GM12878 (cell line): ENCODE results near the gene IDI2. TPM values are rescaled to one million over a fixed set of nuclear protein-coding genes. Genes with fewer than 3 reads are reported as not detected.

Experiments
- BHLHE40 ChIP-seq, 2 experiments: fragments of 450-650 bp in 1 of 2; IDR thresholded peaks; 2 replicates each; pipeline ENCODE4 v1.6.1; 2011 to 2017; ENCODE audit warnings: low read depth in 2 of 2, borderline replicate concordance in 1 of 2, improper control_type of control experiment in 1 of 2, low read length in 1 of 2, mild to moderate bottlenecking in 1 of 2
- CBX5 ChIP-seq: sonication (generic); IDR thresholded peaks from 2 replicates; pipeline ENCODE4 v1.6.1; 2016; ENCODE audit warnings: low read depth, moderate library complexity, mild to moderate bottlenecking, inconsistent platforms
- CREM ChIP-seq: IDR thresholded peaks from 2 replicates; pipeline ENCODE4 v1.6.1; 2014; ENCODE audit warnings: antibody characterized with exemption, low read depth
- GATAD2B ChIP-seq: fragments of 450-650 bp; conservative IDR thresholded peaks from 2 replicates; pipeline ENCODE4 v1.6.1; 2017; ENCODE audit warnings: low read depth, mild to moderate bottlenecking, moderate library complexity
- HCFC1 ChIP-seq: fragments of 150-350 bp; IDR thresholded peaks from 2 replicates; pipeline ENCODE4 v1.6.1; 2014; ENCODE audit warnings: low read length
- MTA3 ChIP-seq: IDR thresholded peaks from 2 replicates; pipeline ENCODE4 v1.6.1; 2012; ENCODE audit warnings: low read length, inconsistent platforms, borderline replicate concordance
- RELA ChIP-seq: fragments of 450-650 bp; IDR thresholded peaks from 2 replicates; pipeline ENCODE4 v1.8.0; 2014; ENCODE audit warnings: borderline replicate concordance; ENCODE audit not compliant: partially characterized antibody
- polyA plus RNA-seq, 11 experiments: library from polyadenylated mRNA; depleted of rRNA in 4 of 11; unstranded in 6 of 11; stranded (reverse) in 5 of 11; fragments of >200 nt; fragmentation: Nextera tagmentation in 4 of 11; fragmentation: Illumina TruSeq in 1 of 11; extraction: Ambion mirVana in 4 of 11; extraction: Trizol in 1 of 11; gene quantifications; 1 replicate in 1 of 11; 2 replicates in 10 of 11; pipeline versions ENCODE4 v1.2.1 to v1.2.3, GENCODE V29; 2011 to 2016; ENCODE audit warnings: inconsistent platforms in 2 of 11, missing spikeins in 2 of 11, low read depth in 1 of 11
- total RNA-seq, 4 experiments: library from RNA; depleted of rRNA in 3 of 4; stranded (reverse); fragments of >200 nt in 3 of 4; fragmentation: Illumina TruSeq in 1 of 4; extraction: Trizol in 1 of 4; gene quantifications; 2 replicates each; pipeline versions ENCODE4 v1.2.1 to v1.2.3, GENCODE V29; 2013 to 2021
- TF ChIP-seq, protein P1 (sequence below): fragments of 450-650 bp; IDR thresholded peaks from 2 replicates; pipeline ENCODE4 v1.6.1; 2017; ENCODE audit warnings: mild to moderate bottlenecking, moderate library complexity
- TF ChIP-seq, protein P2 (sequence below): IDR thresholded peaks from 2 replicates; pipeline ENCODE4 v1.6.1; 2011; ENCODE audit warnings: borderline replicate concordance, low read depth, mild to moderate bottlenecking, moderate library complexity, mixed read lengths, low read length; ENCODE audit not compliant: insufficient read depth; ENCODE audit errors: extremely low read length

The IDI2 gene
- total and polyA plus RNA-seq, 10 of the 15 experiments (the other 5 are each of a cell fraction or from before 2014, with no cell fraction given): 0.06 TPM; not detected in 9

DNA sequence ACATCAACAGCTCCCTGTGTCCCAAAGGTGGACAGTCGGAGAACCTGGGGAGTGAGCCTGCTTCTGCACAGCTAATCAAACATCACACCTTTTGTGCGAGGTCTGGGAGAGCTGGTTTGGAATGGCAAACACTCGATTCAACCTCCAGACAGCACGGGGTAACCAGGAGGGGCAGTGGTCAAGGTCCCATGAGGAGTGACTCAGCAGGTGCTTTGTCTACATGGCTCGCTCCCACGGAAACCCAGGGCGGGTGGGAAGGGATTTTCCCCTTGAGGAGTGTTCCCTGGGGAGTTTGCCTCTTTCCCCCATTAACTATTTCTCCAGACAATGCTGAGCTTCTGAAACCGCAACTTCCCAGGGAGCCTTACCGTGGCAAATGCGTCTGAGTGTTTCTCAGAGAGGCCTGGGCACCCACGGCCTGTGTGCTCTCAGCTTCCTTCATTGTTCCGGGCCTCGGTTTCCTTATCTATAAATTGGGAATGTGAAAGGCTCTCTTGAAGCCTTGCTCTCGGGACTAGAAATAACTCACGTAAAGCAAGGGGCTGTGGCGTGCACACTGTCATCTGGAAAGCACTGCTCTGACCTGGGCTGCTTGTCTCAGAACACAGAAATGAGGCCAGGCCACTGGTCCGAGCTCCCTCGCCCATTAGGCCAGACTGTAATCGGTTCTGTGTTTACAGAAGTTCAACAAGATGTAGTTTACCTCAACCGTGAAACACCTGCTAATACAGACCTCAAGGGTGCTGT, 51.4 kb downstream of the IDI2 start (continued):
- TF ChIP-seq BHLHE40 (IDR thresholded peaks at IDR 0.05; ENCODE audit: borderline replicate concordance in 1 of 2, low read depth in 2 of 2, low read length in 1 of 2) (peak; percentile 6 to 13; a peak in 2 of 4 replicates), RELA (peak; percentile 31), GATAD2B (0 out of 2 replicates have a peak, but pooled peaks have one; percentile 73), CBX5 (no peak), HCFC1 (no peak), MTA3 (no peak), CREM (no peak)
- TF ChIP-seq, protein P1, sequence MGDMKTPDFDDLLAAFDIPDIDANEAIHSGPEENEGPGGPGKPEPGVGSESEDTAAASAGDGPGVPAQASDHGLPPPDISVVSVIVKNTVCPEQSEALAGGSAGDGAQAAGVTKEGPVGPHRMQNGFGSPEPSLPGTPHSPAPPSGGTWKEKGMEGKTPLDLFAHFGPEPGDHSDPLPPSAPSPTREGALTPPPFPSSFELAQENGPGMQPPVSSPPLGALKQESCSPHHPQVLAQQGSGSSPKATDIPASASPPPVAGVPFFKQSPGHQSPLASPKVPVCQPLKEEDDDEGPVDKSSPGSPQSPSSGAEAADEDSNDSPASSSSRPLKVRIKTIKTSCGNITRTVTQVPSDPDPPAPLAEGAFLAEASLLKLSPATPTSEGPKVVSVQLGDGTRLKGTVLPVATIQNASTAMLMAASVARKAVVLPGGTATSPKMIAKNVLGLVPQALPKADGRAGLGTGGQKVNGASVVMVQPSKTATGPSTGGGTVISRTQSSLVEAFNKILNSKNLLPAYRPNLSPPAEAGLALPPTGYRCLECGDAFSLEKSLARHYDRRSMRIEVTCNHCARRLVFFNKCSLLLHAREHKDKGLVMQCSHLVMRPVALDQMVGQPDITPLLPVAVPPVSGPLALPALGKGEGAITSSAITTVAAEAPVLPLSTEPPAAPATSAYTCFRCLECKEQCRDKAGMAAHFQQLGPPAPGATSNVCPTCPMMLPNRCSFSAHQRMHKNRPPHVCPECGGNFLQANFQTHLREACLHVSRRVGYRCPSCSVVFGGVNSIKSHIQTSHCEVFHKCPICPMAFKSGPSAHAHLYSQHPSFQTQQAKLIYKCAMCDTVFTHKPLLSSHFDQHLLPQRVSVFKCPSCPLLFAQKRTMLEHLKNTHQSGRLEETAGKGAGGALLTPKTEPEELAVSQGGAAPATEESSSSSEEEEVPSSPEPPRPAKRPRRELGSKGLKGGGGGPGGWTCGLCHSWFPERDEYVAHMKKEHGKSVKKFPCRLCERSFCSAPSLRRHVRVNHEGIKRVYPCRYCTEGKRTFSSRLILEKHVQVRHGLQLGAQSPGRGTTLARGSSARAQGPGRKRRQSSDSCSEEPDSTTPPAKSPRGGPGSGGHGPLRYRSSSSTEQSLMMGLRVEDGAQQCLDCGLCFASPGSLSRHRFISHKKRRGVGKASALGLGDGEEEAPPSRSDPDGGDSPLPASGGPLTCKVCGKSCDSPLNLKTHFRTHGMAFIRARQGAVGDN: peak; percentile 47
- TF ChIP-seq, protein P2, sequence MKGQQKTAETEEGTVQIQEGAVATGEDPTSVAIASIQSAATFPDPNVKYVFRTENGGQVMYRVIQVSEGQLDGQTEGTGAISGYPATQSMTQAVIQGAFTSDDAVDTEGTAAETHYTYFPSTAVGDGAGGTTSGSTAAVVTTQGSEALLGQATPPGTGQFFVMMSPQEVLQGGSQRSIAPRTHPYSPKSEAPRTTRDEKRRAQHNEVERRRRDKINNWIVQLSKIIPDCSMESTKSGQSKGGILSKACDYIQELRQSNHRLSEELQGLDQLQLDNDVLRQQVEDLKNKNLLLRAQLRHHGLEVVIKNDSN: no peak
